ENCODE data around the gene NCAM1.

DNA sequence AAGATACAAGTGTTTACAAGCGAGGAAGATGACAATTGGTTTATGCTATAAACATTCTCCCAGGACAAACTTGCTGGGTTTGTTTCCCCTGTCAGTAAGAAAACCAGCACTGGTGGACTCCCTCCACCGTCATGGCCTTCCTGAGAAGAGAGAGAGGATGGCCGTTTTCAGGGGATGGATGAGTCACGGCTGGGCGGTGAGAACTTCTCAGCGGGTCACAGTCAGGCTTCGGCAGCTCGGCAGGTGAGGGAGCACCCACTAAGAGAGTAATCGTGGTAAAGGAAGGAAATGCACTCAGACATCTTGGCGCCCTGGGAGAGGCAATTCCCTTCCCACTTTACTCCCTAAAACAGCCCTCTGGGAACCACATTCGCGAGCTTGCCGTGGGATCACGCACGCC lies 83.9 kb downstream of the NCAM1 start:
- TF ChIP-seq, protein P1, sequence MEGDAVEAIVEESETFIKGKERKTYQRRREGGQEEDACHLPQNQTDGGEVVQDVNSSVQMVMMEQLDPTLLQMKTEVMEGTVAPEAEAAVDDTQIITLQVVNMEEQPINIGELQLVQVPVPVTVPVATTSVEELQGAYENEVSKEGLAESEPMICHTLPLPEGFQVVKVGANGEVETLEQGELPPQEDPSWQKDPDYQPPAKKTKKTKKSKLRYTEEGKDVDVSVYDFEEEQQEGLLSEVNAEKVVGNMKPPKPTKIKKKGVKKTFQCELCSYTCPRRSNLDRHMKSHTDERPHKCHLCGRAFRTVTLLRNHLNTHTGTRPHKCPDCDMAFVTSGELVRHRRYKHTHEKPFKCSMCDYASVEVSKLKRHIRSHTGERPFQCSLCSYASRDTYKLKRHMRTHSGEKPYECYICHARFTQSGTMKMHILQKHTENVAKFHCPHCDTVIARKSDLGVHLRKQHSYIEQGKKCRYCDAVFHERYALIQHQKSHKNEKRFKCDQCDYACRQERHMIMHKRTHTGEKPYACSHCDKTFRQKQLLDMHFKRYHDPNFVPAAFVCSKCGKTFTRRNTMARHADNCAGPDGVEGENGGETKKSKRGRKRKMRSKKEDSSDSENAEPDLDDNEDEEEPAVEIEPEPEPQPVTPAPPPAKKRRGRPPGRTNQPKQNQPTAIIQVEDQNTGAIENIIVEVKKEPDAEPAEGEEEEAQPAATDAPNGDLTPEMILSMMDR (IDR thresholded peaks at IDR 0.05), result no peak
- no peak for TF ChIP-seq ZFX (IDR thresholded peaks at IDR 0.05; ENCODE audit: borderline replicate concordance)

All from 22Rv1 (cell line).